A549 (cell line): ENCODE data around the gene MYMK. TPM values are rescaled to one million over a fixed set of nuclear protein-coding genes. Genes with fewer than 3 reads are reported as not detected.

ENCODE experiments used
- ATAC-seq, 2 experiments: fragments of 200-7000 bp in 1 of 2; fragments of >200 bp in 1 of 2; cut with Nextera tagmentation in 1 of 2; cut with Tn5 transposase in 1 of 2; 3 replicates each; pipeline versions ENCODE4 v1.8.0 to v1.9.1; 2018 to 2020; ENCODE audit warnings: mild to moderate bottlenecking in 1 of 2, moderate library complexity in 1 of 2
- CTCF ChIA-PET: fragments of 300-600 bp; sonication (Branson Sonifier 250); formaldehyde crosslinking; extraction: SDS; loops from one replicate; lab custom pipeline; 2021; ENCODE audit warnings: antibody characterized with exemption, inconsistent platforms; lab: Yijun Ruan, JAX
- POLR2A ChIA-PET: fragments of 350-600 bp; formaldehyde crosslinking; extraction: SDS; loops from one replicate; lab custom pipeline; 2021; ENCODE audit warnings: antibody characterized with exemption, inconsistent platforms; lab: Yijun Ruan, JAX
- DNase-seq, 2 experiments: peaks; one replicate each; pipeline versions ENCODE4 v3.0.0 to v3.0.0-alpha.2; 2011 to 2016; ENCODE audit warnings: low read depth in 1 of 2, low spot score in 1 of 2
- FAIRE-seq: peaks from 2 replicates; lab custom pipeline; 2011; peaks lifted over from hg19 to GRCh38; lab: Jason Lieb, UNC
- H3K27ac ChIP-seq, 2 experiments: fragments of >200 bp; sonication (Bioruptor Twin); formaldehyde crosslinking; 3 replicates each; pipeline ENCODE4 v1.5.1; 2016 to 2017
- H3K4me1 ChIP-seq: fragments of >200 bp; sonication (Bioruptor Twin); formaldehyde crosslinking; 3 replicates; pipeline ENCODE4 v1.6.1; 2016
- H3K4me2 ChIP-seq: fragments of >200 bp; sonication (Bioruptor Twin); formaldehyde crosslinking; 3 replicates; pipeline ENCODE4 v1.6.1; 2016
- H3K4me3 ChIP-seq: fragments of >200 bp; sonication (Bioruptor Twin); formaldehyde crosslinking; 3 replicates; pipeline ENCODE4 v1.5.1; 2016
- H3K9me3 ChIP-seq: fragments of >200 bp; sonication (Bioruptor Twin); formaldehyde crosslinking; 3 replicates; pipeline ENCODE4 v1.6.1; 2016
- BHLHE40 ChIP-seq: IDR thresholded peaks from 2 replicates; pipeline ENCODE4 v1.6.1; 2012; ENCODE audit warnings: low read depth, low read length, inconsistent platforms
- CBX2 ChIP-seq: fragments of 200-600 bp; sonication (generic); IDR thresholded peaks from 2 replicates; pipeline ENCODE4 v1.6.1; 2016; ENCODE audit warnings: low read depth, mild to moderate bottlenecking, borderline replicate concordance
- CBX8 ChIP-seq: fragments of 200-600 bp; sonication (generic); IDR thresholded peaks from 2 replicates; pipeline ENCODE4 v1.6.1; 2016
- CHD4 ChIP-seq: fragments of 200-600 bp; sonication (generic); IDR thresholded peaks from 2 replicates; pipeline ENCODE4 v1.6.1; 2016; ENCODE audit warnings: antibody characterized with exemption, mild to moderate bottlenecking, borderline replicate concordance
- ELK1 ChIP-seq: fragments of 150-350 bp; IDR thresholded peaks from 2 replicates; pipeline ENCODE4 v1.6.1; 2014; ENCODE audit warnings: low read depth, mild to moderate bottlenecking, low read length
- ESRRA ChIP-seq: fragments of 150-350 bp; IDR thresholded peaks from 2 replicates; pipeline ENCODE4 v1.6.1; 2014; ENCODE audit warnings: mild to moderate bottlenecking, low read length, borderline replicate concordance
- FOSB ChIP-seq: fragments of 250-450 bp; sonication (Bioruptor Pico); IDR thresholded peaks from 2 replicates; pipeline ENCODE4 v1.5.0; 2020; ENCODE audit warnings: mild to moderate bottlenecking, moderate library complexity
- FOSL2 ChIP-seq, 2 experiments: fragments of 450-650 bp in 1 of 2; fragments of >200 bp in 1 of 2; sonication (Bioruptor Twin) in 1 of 2; formaldehyde crosslinking; IDR thresholded peaks; 2 replicates each; pipeline versions ENCODE4 v1.5.0 to v1.6.1; 2016 to 2020; ENCODE audit warnings: mild to moderate bottlenecking in 1 of 2, moderate library complexity in 1 of 2
- HDAC2 ChIP-seq: fragments of 200-600 bp; sonication (generic); IDR thresholded peaks from 2 replicates; pipeline ENCODE4 v1.6.1; 2016
- HMGXB4 ChIP-seq: fragments of 250-450 bp; sonication (Bioruptor Pico); IDR thresholded peaks from 2 replicates; pipeline ENCODE4 v1.5.0; 2021; ENCODE audit warnings: mild to moderate bottlenecking, moderate library complexity, borderline replicate concordance
- HOXB5 ChIP-seq: fragments of 250-450 bp; sonication (Bioruptor Pico); IDR thresholded peaks from 2 replicates; pipeline ENCODE4 v1.5.0; 2020; ENCODE audit warnings: mild to moderate bottlenecking, moderate library complexity
- KDM1A ChIP-seq: fragments of 200-600 bp; sonication (generic); IDR thresholded peaks from 2 replicates; pipeline ENCODE4 v1.6.1; 2016; ENCODE audit warnings: low read depth, mild to moderate bottlenecking
- MYC ChIP-seq: IDR thresholded peaks from 2 replicates; pipeline ENCODE4 v1.6.1; 2012; ENCODE audit warnings: mild to moderate bottlenecking, inconsistent platforms, low read length, improper control_type of control experiment, borderline replicate concordance
- PBX3 ChIP-seq: IDR thresholded peaks from 2 replicates; pipeline ENCODE4 v1.6.1; 2012
- PHF8 ChIP-seq: fragments of 200-600 bp; sonication (generic); IDR thresholded peaks from 2 replicates; pipeline ENCODE4 v1.6.1; 2016; ENCODE audit warnings: low read depth, mild to moderate bottlenecking, antibody characterized with exemption, moderate library complexity, borderline replicate concordance
- SMC3 ChIP-seq: fragments of >200 bp; sonication (Bioruptor Twin); formaldehyde crosslinking; IDR thresholded peaks from 3 replicates; pipeline ENCODE4 v1.6.1; 2018; ENCODE audit warnings: inconsistent platforms
- TP53 ChIP-seq: fragments of 250-450 bp; sonication (Bioruptor Pico); IDR thresholded peaks from 2 replicates; pipeline ENCODE4 v1.5.0; 2021; ENCODE audit warnings: mild to moderate bottlenecking, moderate library complexity
- USF2 ChIP-seq: fragments of 450-650 bp; IDR thresholded peaks from 2 replicates; pipeline ENCODE4 v1.6.1; 2014; ENCODE audit warnings: antibody characterized with exemption
- ZFP36 ChIP-seq: fragments of 450-650 bp; IDR thresholded peaks from 2 replicates; pipeline ENCODE4 v1.6.1; 2014; ENCODE audit warnings: borderline replicate concordance; ENCODE audit not compliant: partially characterized antibody
- ZNF302 ChIP-seq: fragments of 250-450 bp; sonication (Bioruptor Pico); IDR thresholded peaks from 2 replicates; pipeline ENCODE4 v1.9.0; 2021; ENCODE audit warnings: inconsistent platforms, mild to moderate bottlenecking, moderate library complexity
- WGBS: methylation state at CpG from one replicate; pipeline ENCODE4 v1.1.6; 2017; ENCODE audit errors: missing lambda C conversion rate; 5-methylcytosine and 5-hydroxymethylcytosine counted together
- polyA minus RNA-seq: library from RNA; depleted of rRNA, polyadenylated mRNA; stranded (reverse); fragments of >200 nt; gene quantifications from 2 replicates; pipeline ENCODE4 v1.2.3, GENCODE V29; 2011; rRNA and poly(A)+ RNA removed
- polyA plus RNA-seq, 4 experiments: library from polyadenylated mRNA; depleted of rRNA in 3 of 4; stranded (reverse); fragments of >200 nt; fragmentation: RNase III in 1 of 4; extraction: RNeasy Plus Mini Kit Qiagen cat#74134 plus additional on column Dnase treatment in 1 of 4; gene quantifications; 2 replicates in 3 of 4; 3 replicates in 1 of 4; pipeline ENCODE4 v1.2.3, GENCODE V29; 2011 to 2017
- TF ChIP-seq, protein P1 (sequence below): fragments of 250-450 bp; sonication (Bioruptor Pico); IDR thresholded peaks from 2 replicates; pipeline ENCODE4 v1.5.0; 2020; ENCODE audit warnings: low read depth, mild to moderate bottlenecking, moderate library complexity
- TF ChIP-seq, protein P2 (sequence below): IDR thresholded peaks from 2 replicates; pipeline ENCODE4 v1.6.1; 2012

The MYMK gene
- polyA plus RNA-seq (2011; rRNA removed) (not detected in 2 replicates), polyA plus RNA-seq (2017; fragmentation: RNase III; extraction: RNeasy Plus Mini Kit Qiagen cat#74134 plus additional on column Dnase treatment) (not detected in 3 replicates), polyA minus RNA-seq (not detected in 2 replicates)
- polyA plus RNA-seq (2012; cell fraction: cytosol; rRNA removed), result not detected in 2 replicates
- polyA plus RNA-seq (2012; cell fraction: nucleus; rRNA removed), result not detected in 2 replicates

DNA sequence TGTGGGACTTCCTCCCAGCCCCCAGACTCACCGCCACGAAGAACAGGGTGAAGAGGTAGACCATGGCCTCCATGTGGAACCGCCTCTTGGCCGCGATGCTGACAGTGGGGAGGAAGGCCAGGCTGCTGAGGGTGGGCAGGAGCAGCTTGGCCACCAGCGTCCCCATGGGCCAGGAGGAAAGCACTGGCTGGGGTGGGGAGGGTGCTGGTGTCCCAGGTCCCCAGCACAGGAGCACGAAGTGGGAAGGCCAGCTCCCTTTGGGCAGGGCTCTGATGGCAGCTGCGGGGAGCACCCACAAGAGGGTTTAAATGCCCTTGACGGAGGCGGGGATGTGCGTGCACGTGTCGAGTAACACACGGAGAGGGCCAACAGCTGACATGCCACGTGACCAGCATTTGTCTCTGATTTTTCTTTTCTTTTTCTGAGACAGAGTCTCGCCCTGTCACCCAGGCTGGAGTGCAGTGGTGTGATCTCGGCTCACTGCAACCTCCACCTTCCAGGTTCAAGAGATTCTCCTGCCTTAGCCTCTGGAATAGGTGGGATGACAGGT is at the start of gene MYMK:
MYMK (minus strand) TSS at position 281 of the 550 bp plus-strand sequence; CDS start at position 166, 115 bp downstream.
- no peak within 1 kb of the TSS for H3K4me2 ChIP-seq
- no peaks in the 10 kb centered on the region for H3K9me3 ChIP-seq
- no peak for ATAC-seq
- no peak within 1 kb of the TSS for H3K27ac ChIP-seq
- TF ChIP-seq, protein P1, sequence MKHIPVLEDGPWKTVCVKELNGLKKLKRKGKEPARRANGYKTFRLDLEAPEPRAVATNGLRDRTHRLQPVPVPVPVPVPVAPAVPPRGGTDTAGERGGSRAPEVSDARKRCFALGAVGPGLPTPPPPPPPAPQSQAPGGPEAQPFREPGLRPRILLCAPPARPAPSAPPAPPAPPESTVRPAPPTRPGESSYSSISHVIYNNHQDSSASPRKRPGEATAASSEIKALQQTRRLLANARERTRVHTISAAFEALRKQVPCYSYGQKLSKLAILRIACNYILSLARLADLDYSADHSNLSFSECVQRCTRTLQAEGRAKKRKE (CRISPR knock-in tag), result no peak
- TF ChIP-seq HOXB5 (CRISPR knock-in tag) (no peak), TP53 (CRISPR knock-in tag) (no peak), FOSL2 (IDR thresholded peaks at IDR 0.05) (no peak), FOSL2 (CRISPR knock-in tag; IDR thresholded peaks at IDR 0.05) (no peak), CHD4 (no peak), MYC (no peak), ZNF302 (CRISPR knock-in tag) (no peak), FOSB (CRISPR knock-in tag) (no peak), HMGXB4 (CRISPR knock-in tag) (no peak), BHLHE40 (no peak), KDM1A (no peak), ESRRA (no peak)
- TF ChIP-seq, protein P2, sequence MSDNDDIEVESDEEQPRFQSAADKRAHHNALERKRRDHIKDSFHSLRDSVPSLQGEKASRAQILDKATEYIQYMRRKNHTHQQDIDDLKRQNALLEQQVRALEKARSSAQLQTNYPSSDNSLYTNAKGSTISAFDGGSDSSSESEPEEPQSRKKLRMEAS, result no peak
- ChIA-PET CTCF (no interaction called here), POLR2A (no interaction called here)
- peaks cover 5% of the 10 kb centered on the region; the same call in 1 of the 3 replicates for H3K4me1 ChIP-seq
- no peak within 1 kb of the TSS for H3K4me3 ChIP-seq
- no peak for DNase-seq
- no peak for FAIRE-seq
- WGBS, result 85% methylated on average over 17 of the region's 17 CpGs

GRCh38 chr9:133573791-133574515 is 49.2 kb upstream of the MYMK start:
- FAIRE-seq (no peak), DNase-seq (no peak), ATAC-seq (no peak)
- ChIA-PET POLR2A (no interaction called here), CTCF (interaction anchor here (0.9 to 1.4 kb wide), 4 partner anchors 19 to 169 kb away, joined by 3 to 5 read pairs (median 4); no protein-coding TSS in a partner anchor)
- TF ChIP-seq, protein P1 (CRISPR knock-in tag), result no peak
- WGBS, result 79% methylated on average over 20 of the region's 21 CpGs
- H3K9me3 ChIP-seq, result no peaks in the 10 kb centered on the region
- no peak overlapping the region for H3K4me2 ChIP-seq
- H3K27ac ChIP-seq, result no peak overlapping the region
- H3K4me1 ChIP-seq, result no peaks in the 10 kb centered on the region
- no peak overlapping the region for H3K4me3 ChIP-seq

DNA sequence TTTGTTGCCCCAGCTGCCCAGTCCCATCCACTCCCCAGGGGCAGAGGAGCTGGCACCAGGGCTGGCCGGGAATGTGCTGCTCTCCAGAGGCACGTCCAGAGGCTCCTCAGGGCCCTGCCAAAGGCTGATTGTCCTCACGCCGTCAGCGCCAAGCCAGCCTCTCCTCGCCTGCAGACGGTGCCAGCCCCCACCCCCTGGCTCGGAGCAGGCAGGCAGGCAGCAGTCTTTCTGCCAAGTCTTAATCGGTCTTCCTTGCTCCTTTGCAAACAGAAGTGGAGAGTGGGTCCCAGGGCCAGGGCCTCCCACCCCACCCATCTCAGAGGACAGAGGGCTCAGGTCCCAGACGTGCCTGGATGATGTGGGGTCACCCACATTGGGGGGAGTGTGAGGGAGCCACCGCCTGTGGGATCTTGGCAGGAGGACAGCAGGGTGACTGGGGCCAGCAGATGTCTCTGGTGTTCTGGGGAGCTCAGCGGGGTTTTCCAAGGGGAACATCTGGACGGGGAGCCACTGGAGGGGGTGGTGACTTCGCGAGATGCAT is 48.1 kb upstream of the MYMK start:
- ATAC-seq, result peak in 1 of 2 experiments; percentile 26; a peak in 3 of 6 replicates
- H3K4me1 ChIP-seq, result no peaks in the 10 kb centered on the region
- POLR2A ChIA-PET, result no interaction called here
- TF ChIP-seq PBX3 (no peak), HDAC2 (no peak), PHF8 (no peak), ZFP36 (no peak), USF2 (no peak), ELK1 (no peak), FOSL2 (IDR thresholded peaks at IDR 0.05) (no peak), FOSL2 (CRISPR knock-in tag; IDR thresholded peaks at IDR 0.05) (no peak), SMC3 (no peak), CHD4 (no peak), CBX2 (no peak), CBX8 (no peak)
- TF ChIP-seq, protein P2, result no peak

More for the DNA sequence above, 48.1 kb upstream of the MYMK start:
- CTCF ChIA-PET, result interaction anchor here (0.7 to 1.4 kb wide), 2 partner anchors 21 to 86 kb away, joined by 4 to 5 read pairs; no protein-coding TSS in a partner anchor
- DNase-seq (no peak), FAIRE-seq (no peak)
- 32% methylated on average over 11 of the region's 15 CpGs for WGBS
- Histone ChIP-seq H3K4me3 (no peak overlapping the region), H3K27ac (no peak overlapping the region), H3K4me2 (no peak overlapping the region), H3K9me3 (no peaks in the 10 kb centered on the region)
